K562 (cell line): ENCODE results near the gene CRKL. TPM values are rescaled to one million over a fixed set of nuclear protein-coding genes. Genes with fewer than 3 reads are reported as not detected.

Experiments
- ADNP ChIP-seq: fragments of 200-800 bp; sonication (Bioruptor generic); IDR thresholded peaks from 2 replicates; pipeline ENCODE4 v1.6.1; 2016; ENCODE audit warnings: missing genetic modification characterization, missing compliant biosample characterization
- BCOR ChIP-seq: fragments of 450-650 bp; IDR thresholded peaks from 2 replicates; pipeline ENCODE4 v1.6.1; 2016
- CBFB ChIP-seq: sonication (generic); formaldehyde crosslinking; IDR thresholded peaks from 2 replicates; pipeline ENCODE4 v1.4.0; 2020; ENCODE audit warnings: mild to moderate bottlenecking, missing genetic modification reagents
- KDM1A ChIP-seq, 2 experiments: fragments of 450-650 bp; IDR thresholded peaks; 2 replicates each; pipeline ENCODE4 v1.6.1; 2016; ENCODE audit warnings: mild to moderate bottlenecking in 2 of 2
- MCM3 ChIP-seq: fragments of 450-650 bp; IDR thresholded peaks from 2 replicates; pipeline ENCODE4 v1.6.1; 2016
- PTTG1 ChIP-seq: fragments of 450-650 bp; IDR thresholded peaks from 2 replicates; pipeline ENCODE4 v1.6.1; 2016; ENCODE audit warnings: low read depth, mild to moderate bottlenecking, missing genetic modification characterization, missing compliant biosample characterization
- PURB ChIP-seq: sonication (generic); formaldehyde crosslinking; IDR thresholded peaks from 2 replicates; pipeline ENCODE4 v1.9.0; 2021; ENCODE audit warnings: low read depth, mild to moderate bottlenecking, missing genetic modification reagents
- STAG1 ChIP-seq: sonication (generic); formaldehyde crosslinking; IDR thresholded peaks from 2 replicates; pipeline ENCODE4 v1.5.0; 2020; ENCODE audit warnings: missing genetic modification reagents, borderline replicate concordance
- TBP ChIP-seq: optimal IDR thresholded peaks from 2 replicates; pipeline ENCODE3; 2011; ENCODE audit warnings: low read depth, low read length, improper control_type of control experiment
- TFAM ChIP-seq: fragments of 250-450 bp; sonication (Bioruptor Pico); conservative IDR thresholded peaks from 2 replicates; pipeline ENCODE4 v1.5.0; 2021; ENCODE audit warnings: mild to moderate bottlenecking, moderate library complexity
- ZBED1 ChIP-seq: IDR thresholded peaks from 2 replicates; pipeline ENCODE4 v1.6.1; 2014
- ZNF444 ChIP-seq: fragments of 250-450 bp; sonication (Bioruptor Pico); IDR thresholded peaks from 2 replicates; pipeline ENCODE4 v1.4.0; 2020; ENCODE audit warnings: mild to moderate bottlenecking, moderate library complexity
- ZNF551 ChIP-seq: fragments of 250-450 bp; sonication (Bioruptor Pico); IDR thresholded peaks from 2 replicates; pipeline ENCODE4 v1.5.0; 2021; ENCODE audit warnings: mild to moderate bottlenecking, moderate library complexity
- polyA plus RNA-seq, 8 experiments: library from polyadenylated mRNA; depleted of rRNA in 4 of 8; stranded (reverse) in 5 of 8; unstranded in 3 of 8; fragments of >200 nt; fragmentation: Nextera tagmentation in 2 of 8; fragmentation: Illumina TruSeq in 1 of 8; extraction: Ambion mirVana in 2 of 8; extraction: Trizol in 1 of 8; gene quantifications; 2 replicates each; pipeline versions ENCODE4 v1.2.1 to v1.2.3, GENCODE V29; 2011 to 2014; ENCODE audit warnings: inconsistent platforms in 1 of 8, missing spikeins in 1 of 8
- total RNA-seq, 7 experiments: library from RNA; depleted of rRNA in 6 of 7; stranded (reverse); fragments of >200 nt in 6 of 7; fragmentation: Illumina TruSeq in 2 of 7; extraction: Trizol in 2 of 7; gene quantifications; 2 replicates each; pipeline versions ENCODE4 v1.2.1 to v1.2.3, GENCODE V29; 2011 to 2021; ENCODE audit warnings: low replicate concordance in 1 of 7
- TF ChIP-seq, protein P1 (sequence below): fragments of 450-650 bp; IDR thresholded peaks from 2 replicates; pipeline ENCODE4 v1.6.1; 2016; ENCODE audit warnings: low read depth
- TF ChIP-seq, protein P2 (sequence below): fragments of 250-450 bp; sonication (Bioruptor Pico); IDR thresholded peaks from 2 replicates; pipeline ENCODE4 v1.4.0; 2020; ENCODE audit warnings: mild to moderate bottlenecking, moderate library complexity
- TF ChIP-seq, protein P3 (sequence below): fragments of 450-650 bp; IDR thresholded peaks from one replicate; pipeline ENCODE4 v1.6.1; 2018; ENCODE audit warnings: mild to moderate bottlenecking, moderate library complexity; ENCODE audit not compliant: partially characterized antibody

CRKL gene
- total and polyA plus RNA-seq, 9 of the 15 experiments (the other 6 are each of a cell fraction or from before 2014, with no cell fraction given), result 100 to 263 (median 124) TPM

DNA sequence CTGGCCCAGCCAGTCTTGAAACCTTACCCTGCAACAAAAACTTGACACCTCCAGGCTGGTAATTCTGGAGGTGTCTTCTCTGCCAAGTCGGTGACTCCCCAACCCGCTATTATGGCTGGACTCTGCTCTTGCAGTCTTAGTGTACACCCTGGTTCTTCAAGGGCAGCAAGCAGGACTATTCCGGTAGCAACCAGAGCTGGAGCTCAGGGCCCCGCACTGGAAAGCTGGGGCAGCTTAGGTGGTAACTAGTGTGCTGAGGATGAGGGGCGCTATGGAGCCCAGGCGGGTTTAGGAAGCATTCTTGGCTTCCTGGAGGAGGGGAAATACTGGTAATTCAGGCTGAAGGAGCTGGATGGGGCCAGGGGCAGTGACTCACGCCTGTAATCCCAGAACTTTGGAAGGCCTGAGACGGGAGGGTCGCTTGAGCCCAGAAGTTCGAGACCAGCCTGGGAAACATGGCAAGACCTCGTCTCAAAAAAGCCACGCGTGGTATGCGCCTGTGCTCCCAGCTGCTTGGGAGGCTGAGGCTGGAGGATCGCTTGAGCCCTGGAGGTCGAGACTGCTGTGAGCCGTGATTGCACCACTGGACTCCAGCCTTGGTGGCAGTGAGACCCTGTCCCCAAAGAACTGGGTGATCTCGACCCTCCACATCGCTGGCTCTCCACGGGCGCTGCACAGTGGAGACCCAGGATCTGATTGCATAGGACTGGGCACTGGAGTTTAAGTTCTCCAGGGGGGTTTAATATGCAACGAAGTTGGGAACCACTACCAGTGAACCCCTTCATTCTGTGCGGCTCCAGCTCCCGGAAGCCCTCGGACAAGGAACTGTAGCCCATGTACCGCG lies 39.3 kb downstream of the CRKL start (continued):
- TF ChIP-seq PTTG1 (tag) (no peak), ADNP (tag) (no peak), PURB (CRISPR knock-in tag) (no peak), ZNF444 (CRISPR knock-in tag) (no peak), TFAM (CRISPR knock-in tag) (no peak), ZNF551 (CRISPR knock-in tag) (no peak), MCM3 (no peak), STAG1 (CRISPR knock-in tag) (0 out of 2 replicates have a peak, but pooled peaks have one; percentile 30), TBP (no peak), BCOR (peak; percentile 81), KDM1A (IDR thresholded peaks at IDR 0.05) (no peak), CBFB (CRISPR knock-in tag) (no peak), ZBED1 (no peak)
- TF ChIP-seq, protein P1, sequence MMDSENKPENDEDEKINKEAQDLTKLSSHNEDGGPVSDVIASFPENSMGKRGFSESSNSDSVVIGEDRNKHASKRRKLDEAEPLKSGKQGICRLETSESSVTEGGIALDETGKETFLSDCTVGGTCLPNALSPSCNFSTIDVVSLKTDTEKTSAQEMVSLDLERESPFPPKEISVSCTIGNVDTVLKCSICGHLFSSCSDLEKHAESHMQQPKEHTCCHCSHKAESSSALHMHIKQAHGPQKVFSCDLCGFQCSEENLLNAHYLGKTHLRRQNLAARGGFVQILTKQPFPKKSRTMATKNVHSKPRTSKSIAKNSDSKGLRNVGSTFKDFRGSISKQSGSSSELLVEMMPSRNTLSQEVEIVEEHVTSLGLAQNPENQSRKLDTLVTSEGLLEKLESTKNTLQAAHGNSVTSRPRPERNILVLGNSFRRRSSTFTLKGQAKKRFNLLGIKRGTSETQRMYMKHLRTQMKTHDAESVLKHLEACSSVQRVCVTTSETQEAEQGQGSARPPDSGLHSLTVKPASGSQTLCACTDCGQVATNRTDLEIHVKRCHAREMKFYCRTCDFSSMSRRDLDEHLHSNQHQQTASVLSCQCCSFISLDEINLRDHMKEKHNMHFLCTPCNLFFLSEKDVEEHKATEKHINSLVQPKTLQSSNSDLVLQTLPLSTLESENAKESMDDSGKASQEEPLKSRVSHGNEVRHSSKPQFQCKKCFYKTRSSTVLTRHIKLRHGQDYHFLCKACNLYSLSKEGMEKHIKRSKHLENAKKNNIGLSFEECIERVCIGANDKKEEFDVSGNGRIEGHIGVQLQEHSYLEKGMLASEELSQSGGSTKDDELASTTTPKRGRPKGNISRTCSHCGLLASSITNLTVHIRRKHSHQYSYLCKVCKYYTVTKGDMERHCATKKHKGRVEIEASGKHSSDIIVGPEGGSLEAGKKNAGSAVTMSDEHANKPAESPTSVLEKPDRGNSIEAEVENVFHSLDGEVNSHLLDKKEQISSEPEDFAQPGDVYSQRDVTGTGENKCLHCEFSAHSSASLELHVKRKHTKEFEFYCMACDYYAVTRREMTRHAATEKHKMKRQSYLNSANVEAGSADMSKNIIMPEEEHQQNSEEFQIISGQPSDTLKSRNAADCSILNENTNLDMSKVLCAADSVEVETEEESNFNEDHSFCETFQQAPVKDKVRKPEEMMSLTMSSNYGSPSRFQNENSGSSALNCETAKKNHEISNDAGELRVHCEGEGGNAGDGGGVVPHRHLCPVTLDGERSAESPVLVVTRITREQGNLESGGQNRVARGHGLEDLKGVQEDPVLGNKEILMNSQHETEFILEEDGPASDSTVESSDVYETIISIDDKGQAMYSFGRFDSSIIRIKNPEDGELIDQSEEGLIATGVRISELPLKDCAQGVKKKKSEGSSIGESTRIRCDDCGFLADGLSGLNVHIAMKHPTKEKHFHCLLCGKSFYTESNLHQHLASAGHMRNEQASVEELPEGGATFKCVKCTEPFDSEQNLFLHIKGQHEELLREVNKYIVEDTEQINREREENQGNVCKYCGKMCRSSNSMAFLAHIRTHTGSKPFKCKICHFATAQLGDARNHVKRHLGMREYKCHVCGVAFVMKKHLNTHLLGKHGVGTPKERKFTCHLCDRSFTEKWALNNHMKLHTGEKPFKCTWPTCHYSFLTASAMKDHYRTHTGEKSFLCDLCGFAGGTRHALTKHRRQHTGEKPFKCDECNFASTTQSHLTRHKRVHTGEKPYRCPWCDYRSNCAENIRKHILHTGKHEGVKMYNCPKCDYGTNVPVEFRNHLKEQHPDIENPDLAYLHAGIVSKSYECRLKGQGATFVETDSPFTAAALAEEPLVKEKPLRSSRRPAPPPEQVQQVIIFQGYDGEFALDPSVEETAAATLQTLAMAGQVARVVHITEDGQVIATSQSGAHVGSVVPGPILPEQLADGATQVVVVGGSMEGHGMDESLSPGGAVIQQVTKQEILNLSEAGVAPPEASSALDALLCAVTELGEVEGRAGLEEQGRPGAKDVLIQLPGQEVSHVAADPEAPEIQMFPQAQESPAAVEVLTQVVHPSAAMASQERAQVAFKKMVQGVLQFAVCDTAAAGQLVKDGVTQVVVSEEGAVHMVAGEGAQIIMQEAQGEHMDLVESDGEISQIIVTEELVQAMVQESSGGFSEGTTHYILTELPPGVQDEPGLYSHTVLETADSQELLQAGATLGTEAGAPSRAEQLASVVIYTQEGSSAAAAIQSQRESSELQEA, result no peak
- TF ChIP-seq, protein P2, sequence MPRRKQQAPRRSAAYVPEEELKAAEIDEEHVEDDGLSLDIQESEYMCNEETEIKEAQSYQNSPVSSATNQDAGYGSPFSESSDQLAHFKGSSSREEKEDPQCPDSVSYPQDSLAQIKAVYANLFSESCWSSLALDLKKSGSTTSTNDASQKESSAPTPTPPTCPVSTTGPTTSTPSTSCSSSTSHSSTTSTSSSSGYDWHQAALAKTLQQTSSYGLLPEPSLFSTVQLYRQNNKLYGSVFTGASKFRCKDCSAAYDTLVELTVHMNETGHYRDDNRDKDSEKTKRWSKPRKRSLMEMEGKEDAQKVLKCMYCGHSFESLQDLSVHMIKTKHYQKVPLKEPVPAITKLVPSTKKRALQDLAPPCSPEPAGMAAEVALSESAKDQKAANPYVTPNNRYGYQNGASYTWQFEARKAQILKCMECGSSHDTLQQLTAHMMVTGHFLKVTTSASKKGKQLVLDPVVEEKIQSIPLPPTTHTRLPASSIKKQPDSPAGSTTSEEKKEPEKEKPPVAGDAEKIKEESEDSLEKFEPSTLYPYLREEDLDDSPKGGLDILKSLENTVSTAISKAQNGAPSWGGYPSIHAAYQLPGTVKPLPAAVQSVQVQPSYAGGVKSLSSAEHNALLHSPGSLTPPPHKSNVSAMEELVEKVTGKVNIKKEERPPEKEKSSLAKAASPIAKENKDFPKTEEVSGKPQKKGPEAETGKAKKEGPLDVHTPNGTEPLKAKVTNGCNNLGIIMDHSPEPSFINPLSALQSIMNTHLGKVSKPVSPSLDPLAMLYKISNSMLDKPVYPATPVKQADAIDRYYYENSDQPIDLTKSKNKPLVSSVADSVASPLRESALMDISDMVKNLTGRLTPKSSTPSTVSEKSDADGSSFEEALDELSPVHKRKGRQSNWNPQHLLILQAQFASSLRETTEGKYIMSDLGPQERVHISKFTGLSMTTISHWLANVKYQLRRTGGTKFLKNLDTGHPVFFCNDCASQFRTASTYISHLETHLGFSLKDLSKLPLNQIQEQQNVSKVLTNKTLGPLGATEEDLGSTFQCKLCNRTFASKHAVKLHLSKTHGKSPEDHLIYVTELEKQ (CRISPR knock-in tag), result no peak
- TF ChIP-seq, protein P3, sequence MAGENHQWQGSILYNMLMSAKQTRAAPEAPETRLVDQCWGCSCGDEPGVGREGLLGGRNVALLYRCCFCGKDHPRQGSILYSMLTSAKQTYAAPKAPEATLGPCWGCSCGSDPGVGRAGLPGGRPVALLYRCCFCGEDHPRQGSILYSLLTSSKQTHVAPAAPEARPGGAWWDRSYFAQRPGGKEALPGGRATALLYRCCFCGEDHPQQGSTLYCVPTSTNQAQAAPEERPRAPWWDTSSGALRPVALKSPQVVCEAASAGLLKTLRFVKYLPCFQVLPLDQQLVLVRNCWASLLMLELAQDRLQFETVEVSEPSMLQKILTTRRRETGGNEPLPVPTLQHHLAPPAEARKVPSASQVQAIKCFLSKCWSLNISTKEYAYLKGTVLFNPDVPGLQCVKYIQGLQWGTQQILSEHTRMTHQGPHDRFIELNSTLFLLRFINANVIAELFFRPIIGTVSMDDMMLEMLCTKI, result no peak
